Activated CD8-positive, alpha-beta T cell treated with anti-CD3 and anti-CD28 coated beads for 36 hours (primary cell): ENCODE measurements around the gene S100G. TPM values are rescaled to one million over a fixed set of nuclear protein-coding genes. Genes with fewer than 3 reads are reported as not detected.
"Not testable (repeated sequence)": the region's sequence is repeated elsewhere in the genome, so short reads cannot be mapped to it uniquely, and the experiment has no call there.

Experiments used
- ATAC-seq: fragments of 200-7000 bp; cut with Tn5 transposase; one replicate; pipeline ENCODE4 v1.10.0; 2021; ENCODE audit warnings: mild to moderate bottlenecking, moderate library complexity
- CTCF ChIA-PET: fragments of 350-600 bp; sonication (Branson Sonifier 250); formaldehyde crosslinking; loops from one replicate; lab custom pipeline; 2021; ENCODE audit warnings: antibody characterized with exemption; lab: Charles Lee
- POLR2A ChIA-PET: fragments of 350-600 bp; sonication (Branson Sonifier 250); formaldehyde crosslinking; loops from one replicate; lab custom pipeline; 2021; ENCODE audit warnings: antibody characterized with exemption; lab: Charles Lee
- DNase-seq: peaks from one replicate; pipeline ENCODE4 v3.0.0-alpha.2; 2020
- H3K27ac Mint-ChIP-seq: one replicate; pipeline ENCODE4 v1.8.0; 2021; ENCODE audit warnings: mild to moderate bottlenecking, mixed read lengths
- H3K27me3 Mint-ChIP-seq: one replicate; pipeline ENCODE4 v1.8.0; 2021; ENCODE audit warnings: mixed read lengths
- H3K36me3 Mint-ChIP-seq: one replicate; pipeline ENCODE4 v1.8.0; 2021; ENCODE audit warnings: low read depth, mixed read lengths
- H3K4me1 Mint-ChIP-seq: one replicate; pipeline ENCODE4 v1.8.0; 2021; ENCODE audit warnings: low read depth, mixed read lengths
- H3K4me3 Mint-ChIP-seq: one replicate; pipeline ENCODE4 v1.8.0; 2021; ENCODE audit warnings: mild to moderate bottlenecking, moderate library complexity, mixed read lengths
- H3K9me3 Mint-ChIP-seq: one replicate; pipeline ENCODE4 v1.8.0; 2021; ENCODE audit warnings: mixed read lengths
- CTCF ChIP-seq: fragments of 200-600 bp; IDR thresholded peaks from one replicate; pipeline ENCODE4 v1.8.0; 2022; ENCODE audit warnings: antibody characterized with exemption, mild to moderate bottlenecking
- intact Hi-C: fragments of 100-400 bp; cut with micrococcal nuclease; formaldehyde crosslinking; loops from one replicate; pipeline ENCODE4 v1.10.0; 2022
- total RNA-seq, 2 experiments: library from RNA; stranded (reverse); gene quantifications; one replicate each; pipeline ENCODE4 v1.2.3, GENCODE V29; 2021

The S100G gene
- total RNA-seq, 2 experiments from 2014 or later = not detected

- intact Hi-C loops = no loop called here
- H3K27ac Mint-ChIP-seq = no peak overlapping the region
- no peaks in the 10 kb centered on the region for H3K9me3 Mint-ChIP-seq
- POLR2A ChIA-PET = no interaction called here
- H3K36me3 Mint-ChIP-seq = no peaks in the 10 kb centered on the region
- CTCF ChIA-PET = interaction anchor here (1.2 kb wide), 1 partner anchor 159 kb away, joined by 3 read pairs; no protein-coding TSS in a partner anchor
- no peak overlapping the region for H3K4me3 Mint-ChIP-seq
- ATAC-seq = no peak
- no peak for TF ChIP-seq CTCF
- H3K4me1 Mint-ChIP-seq = peaks cover 19% of the 10 kb centered on the region
- H3K27me3 Mint-ChIP-seq = no peaks in the 10 kb centered on the region
- no peak for DNase-seq
These were observed 43.7 kb upstream of the S100G start for GRCh38 chrX:16606142-16606720.

GRCh38 chrX:16610121-16610621 is 39.8 kb upstream of the S100G start:
- peaks cover 4% of the 10 kb centered on the region for H3K36me3 Mint-ChIP-seq

GRCh38 chrX:16610654-16611053 is 39.3 kb upstream of the S100G start:
- H3K27me3 Mint-ChIP-seq, CTCF ChIA-PET, H3K4me1 Mint-ChIP-seq, H3K4me3 Mint-ChIP-seq, intact Hi-C loops, H3K9me3 Mint-ChIP-seq, DNase-seq, H3K36me3 Mint-ChIP-seq, POLR2A ChIA-PET, ATAC-seq, H3K27ac Mint-ChIP-seq: not testable (repeated sequence)

More at GRCh38 chrX:16610121-16610621, 39.8 kb upstream of the S100G start:
- H3K4me3 Mint-ChIP-seq = no peak overlapping the region
- no peak for ATAC-seq
- intact Hi-C loops = no loop called here
- peaks cover 7% of the 10 kb centered on the region for H3K4me1 Mint-ChIP-seq
- CTCF ChIA-PET = no interaction called here
- no peak for TF ChIP-seq CTCF
- POLR2A ChIA-PET = no interaction called here
- H3K9me3 Mint-ChIP-seq = no peaks in the 10 kb centered on the region
- DNase-seq = no peak
- H3K27ac Mint-ChIP-seq = no peak overlapping the region
- no peaks in the 10 kb centered on the region for H3K27me3 Mint-ChIP-seq

GRCh38 chrX:16612257-16612897 is 37.6 kb upstream of the S100G start:
- CTCF ChIA-PET = no interaction called here
- no peaks in the 10 kb centered on the region for H3K9me3 Mint-ChIP-seq
- peaks cover 9% of the 10 kb centered on the region for H3K36me3 Mint-ChIP-seq
- no peak overlapping the region for H3K4me3 Mint-ChIP-seq
- no peak for TF ChIP-seq CTCF
- no peaks in the 10 kb centered on the region for H3K27me3 Mint-ChIP-seq
- peaks cover under 1% of the 10 kb centered on the region for H3K4me1 Mint-ChIP-seq
- POLR2A ChIA-PET = no interaction called here
- DNase-seq = no peak
- ATAC-seq = no peak
- no peak overlapping the region for H3K27ac Mint-ChIP-seq
- intact Hi-C loops = no loop called here

GRCh38 chrX:16617382-16617781 is 32.6 kb upstream of the S100G start:
- Mint-ChIP-seq H3K36me3 (peaks cover 15% of the 10 kb centered on the region), H3K27me3 (no peaks in the 10 kb centered on the region), H3K27ac (no peak overlapping the region), H3K4me1 (no peaks in the 10 kb centered on the region), H3K4me3 (no peak overlapping the region), H3K9me3 (no peaks in the 10 kb centered on the region)
- no peak for DNase-seq
- CTCF ChIA-PET = no interaction called here
- intact Hi-C loops = no loop called here
- TF ChIP-seq CTCF = no peak
- POLR2A ChIA-PET = no interaction called here
- ATAC-seq = no peak
